Middle frontal gyrus (tissue), 1 donor: ENCODE measurements around the gene PRR7.

ENCODE experiments used
- DNase-seq: peaks from one replicate; pipeline ENCODE4 v3.0.0-alpha.2; 2015; ENCODE audit warnings: low spot score; ENCODE audit errors: extremely low spot score

The PRR7 gene

GRCh38 chr5:177435847-177436536 is 10.6 kb upstream of the PRR7 start:
- DNase-seq = no peak

- DNase-seq = no peak
These were observed 9.0 kb upstream of the PRR7 start for GRCh38 chr5:177437623-177438022.

GRCh38 chr5:177438468-177438867 is 8.1 kb upstream of the PRR7 start:
- no peak for DNase-seq

- DNase-seq = no peak
These were observed 7.0 kb upstream of the PRR7 start for GRCh38 chr5:177439518-177440053.

GRCh38 chr5:177440211-177440989 is 6.2 kb upstream of the PRR7 start:
- no peak for DNase-seq

- no peak for DNase-seq
These were observed 5.4 kb upstream of the PRR7 start for GRCh38 chr5:177440990-177441780.

GRCh38 chr5:177442066-177442826 is 4.4 kb upstream of the PRR7 start:
- DNase-seq = no peak

- no peak for DNase-seq
These were observed 3.2 kb upstream of the PRR7 start for GRCh38 chr5:177443144-177443983.

- DNase-seq = no peak
These were observed 2.2 kb upstream of the PRR7 start for GRCh38 chr5:177444106-177445051.

- no peak for DNase-seq
These were observed 1.3 kb upstream of the PRR7 start for GRCh38 chr5:177445052-177445916.

GRCh38 chr5:177445917-177446199 is 756 bp upstream of the PRR7 start:
- DNase-seq = no peak

GRCh38 chr5:177447066-177447610 is 524 bp downstream of the PRR7 start:
- DNase-seq = no peak

GRCh38 chr5:177447611-177448243 is 1.1 kb downstream of the PRR7 start:
- no peak for DNase-seq

- DNase-seq = no peak
These were observed 1.8 kb downstream of the PRR7 start for GRCh38 chr5:177448244-177448950.

- DNase-seq = no peak
These were observed 2.8 kb downstream of the PRR7 start for GRCh38 chr5:177449140-177450061.
